DMS53 (cell line): Measurements from ENCODE around the gene ANKRD17.
"Not testable (repeated sequence)": the region's sequence is repeated elsewhere in the genome, so short reads cannot be mapped to it uniquely, and the experiment has no call there.

Experiments
- DNase-seq: peaks from one replicate; lab custom pipeline; 2025; lab: John Stamatoyannopoulos, UW

Gene ANKRD17, protein sequence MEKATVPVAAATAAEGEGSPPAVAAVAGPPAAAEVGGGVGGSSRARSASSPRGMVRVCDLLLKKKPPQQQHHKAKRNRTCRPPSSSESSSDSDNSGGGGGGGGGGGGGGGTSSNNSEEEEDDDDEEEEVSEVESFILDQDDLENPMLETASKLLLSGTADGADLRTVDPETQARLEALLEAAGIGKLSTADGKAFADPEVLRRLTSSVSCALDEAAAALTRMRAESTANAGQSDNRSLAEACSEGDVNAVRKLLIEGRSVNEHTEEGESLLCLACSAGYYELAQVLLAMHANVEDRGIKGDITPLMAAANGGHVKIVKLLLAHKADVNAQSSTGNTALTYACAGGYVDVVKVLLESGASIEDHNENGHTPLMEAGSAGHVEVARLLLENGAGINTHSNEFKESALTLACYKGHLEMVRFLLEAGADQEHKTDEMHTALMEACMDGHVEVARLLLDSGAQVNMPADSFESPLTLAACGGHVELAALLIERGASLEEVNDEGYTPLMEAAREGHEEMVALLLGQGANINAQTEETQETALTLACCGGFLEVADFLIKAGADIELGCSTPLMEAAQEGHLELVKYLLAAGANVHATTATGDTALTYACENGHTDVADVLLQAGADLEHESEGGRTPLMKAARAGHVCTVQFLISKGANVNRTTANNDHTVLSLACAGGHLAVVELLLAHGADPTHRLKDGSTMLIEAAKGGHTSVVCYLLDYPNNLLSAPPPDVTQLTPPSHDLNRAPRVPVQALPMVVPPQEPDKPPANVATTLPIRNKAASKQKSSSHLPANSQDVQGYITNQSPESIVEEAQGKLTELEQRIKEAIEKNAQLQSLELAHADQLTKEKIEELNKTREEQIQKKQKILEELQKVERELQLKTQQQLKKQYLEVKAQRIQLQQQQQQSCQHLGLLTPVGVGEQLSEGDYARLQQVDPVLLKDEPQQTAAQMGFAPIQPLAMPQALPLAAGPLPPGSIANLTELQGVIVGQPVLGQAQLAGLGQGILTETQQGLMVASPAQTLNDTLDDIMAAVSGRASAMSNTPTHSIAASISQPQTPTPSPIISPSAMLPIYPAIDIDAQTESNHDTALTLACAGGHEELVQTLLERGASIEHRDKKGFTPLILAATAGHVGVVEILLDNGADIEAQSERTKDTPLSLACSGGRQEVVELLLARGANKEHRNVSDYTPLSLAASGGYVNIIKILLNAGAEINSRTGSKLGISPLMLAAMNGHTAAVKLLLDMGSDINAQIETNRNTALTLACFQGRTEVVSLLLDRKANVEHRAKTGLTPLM (N-terminal part only)

GRCh38 chr4:73258686-73259570, at the start of gene ANKRD17:
TSS of gene ANKRD17 (minus strand) at chr4:73258798. CDS start at chr4:73258668, 130 bp downstream.
- peak; percentile 94 for DNase-seq

GRCh38 chr4:73308286-73308685, 49.7 kb upstream of the ANKRD17 start:
- peak; percentile 39 for DNase-seq

DNA sequence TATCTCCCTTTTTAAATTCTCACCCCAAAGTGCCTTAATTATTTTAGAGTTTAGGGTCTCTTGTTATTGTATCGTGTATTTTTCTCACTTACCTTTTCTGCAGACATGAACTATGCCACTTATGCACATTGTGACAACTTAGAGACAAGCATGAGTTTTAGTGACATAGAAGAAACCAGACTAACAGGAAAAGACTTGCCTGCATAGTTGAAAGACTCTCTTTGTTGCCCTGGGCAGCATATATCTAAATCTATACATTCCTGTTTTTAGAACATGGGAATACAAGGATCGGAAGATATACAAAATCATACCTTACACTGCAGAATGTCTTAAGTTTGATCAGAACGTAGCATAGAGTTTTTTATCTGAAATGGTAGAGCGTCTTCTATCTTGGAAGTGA, 45.1 kb upstream of the ANKRD17 start:
- DNase-seq, result no peak

- DNase-seq, result no peak
These were observed 41.1 kb upstream of the ANKRD17 start for GRCh38 chr4:73299548-73300280.

- DNase-seq, result not testable (repeated sequence)
These were observed 34.1 kb upstream of the ANKRD17 start for GRCh38 chr4:73292661-73293060.

DNA sequence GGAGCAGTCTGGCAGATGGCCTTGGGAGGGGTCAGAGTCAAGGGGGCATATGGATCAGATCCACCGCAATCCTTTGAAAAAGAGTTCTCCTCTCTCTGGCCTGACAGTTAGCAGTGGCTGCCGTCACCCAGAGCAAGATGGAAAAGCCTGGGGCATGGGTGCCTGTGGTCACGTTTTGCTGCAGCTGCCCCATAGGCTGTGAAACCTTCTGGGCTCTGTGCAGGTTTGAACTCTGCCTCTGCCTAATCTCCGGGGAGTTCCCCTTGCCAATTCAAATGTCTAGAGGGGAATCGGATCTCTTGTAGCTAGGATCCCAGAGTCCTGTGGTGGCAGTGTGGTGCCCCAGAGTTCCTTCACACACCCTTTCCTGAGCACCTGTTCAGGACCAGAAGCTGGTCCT, 23.4 kb upstream of the ANKRD17 start:
- DNase-seq, result no peak

DNA sequence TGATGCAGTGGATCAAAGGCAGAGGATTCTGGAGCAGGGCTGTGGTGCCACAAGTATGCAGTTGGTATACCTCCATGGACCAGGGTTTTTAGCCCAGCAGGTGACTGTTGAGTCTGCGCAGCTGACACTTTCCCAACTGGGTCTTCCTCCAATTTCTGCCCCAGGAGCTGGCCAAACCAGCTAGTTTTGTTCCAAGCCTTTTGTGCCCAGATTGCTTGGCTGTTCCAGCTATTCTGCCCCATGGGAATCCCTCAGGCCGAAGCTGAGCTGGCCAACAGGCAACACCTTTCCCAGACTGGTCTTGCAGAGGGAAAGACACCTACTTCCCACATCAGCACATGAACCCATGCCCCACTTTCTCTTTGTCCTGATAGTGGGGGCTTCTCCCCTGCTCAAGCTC, 22.8 kb upstream of the ANKRD17 start:
- DNase-seq, result no peak

DNA sequence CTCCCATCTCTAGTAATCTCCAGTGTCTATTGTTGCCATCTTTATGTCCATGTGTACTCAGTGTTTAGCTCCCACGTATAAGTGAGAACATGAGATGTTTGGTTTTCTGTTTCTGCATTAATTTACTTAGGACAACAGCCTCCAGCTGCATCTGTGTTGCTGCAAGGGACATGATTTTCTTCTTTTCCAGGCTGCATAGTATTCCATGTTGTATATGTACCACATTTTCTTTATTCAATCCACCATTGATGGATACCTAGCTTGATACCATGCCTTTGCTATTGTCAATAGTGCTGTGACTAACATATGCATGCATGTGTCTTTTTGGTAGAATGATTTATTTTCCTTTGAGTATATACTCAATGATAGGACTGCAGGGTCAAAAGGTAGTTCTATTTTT, 18.6 kb upstream of the ANKRD17 start:
- no peak for DNase-seq

GRCh38 chr4:73275318-73275654, 16.7 kb upstream of the ANKRD17 start:
- DNase-seq, result peak; percentile 84

DNA sequence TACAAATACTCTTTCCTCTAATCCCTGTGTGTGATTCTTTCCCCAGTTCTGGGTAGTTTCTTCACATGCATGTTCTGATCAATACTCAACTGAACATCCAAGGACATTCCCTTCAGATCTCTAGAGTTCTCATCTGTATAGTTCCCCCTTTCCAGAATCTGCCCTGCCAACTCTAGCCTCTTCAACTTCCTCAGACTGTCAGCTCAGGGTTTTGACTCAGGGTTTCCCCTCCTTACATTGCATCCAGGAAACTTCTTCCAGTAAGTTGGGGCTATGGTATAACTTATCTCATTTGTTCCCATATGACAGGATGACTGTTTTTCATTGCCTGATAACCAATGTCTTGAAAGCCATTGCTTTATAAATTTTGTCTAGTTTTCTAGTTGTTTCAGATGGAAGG, 14.2 kb upstream of the ANKRD17 start:
- DNase-seq, result no peak

DNA sequence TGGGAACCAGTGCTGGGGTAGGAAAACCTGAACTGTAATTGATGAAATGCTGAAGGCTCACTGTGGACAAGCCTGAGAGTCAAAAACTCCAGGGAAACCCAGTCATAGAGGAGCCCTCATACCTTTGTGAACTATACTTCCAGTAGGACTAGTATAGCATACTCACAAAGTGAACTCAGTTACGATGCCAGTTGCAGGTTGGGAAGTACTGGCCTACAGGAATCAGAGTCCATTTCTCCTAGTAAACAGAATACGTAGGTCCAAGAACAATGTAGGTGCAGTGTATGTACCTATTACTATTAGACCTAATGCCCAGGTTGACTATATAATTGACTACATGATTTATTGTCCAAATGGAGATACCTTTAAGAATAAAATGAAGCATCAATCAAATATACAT, 8.5 kb upstream of the ANKRD17 start:
- DNase-seq, result no peak

GRCh38 chr4:73259571-73260090, 1.0 kb upstream of the ANKRD17 start:
- DNase-seq, result peak; percentile 29

- DNase-seq, result peak; percentile 73
These were observed 237 bp downstream of the ANKRD17 start for GRCh38 chr4:73258436-73258685.

DNA sequence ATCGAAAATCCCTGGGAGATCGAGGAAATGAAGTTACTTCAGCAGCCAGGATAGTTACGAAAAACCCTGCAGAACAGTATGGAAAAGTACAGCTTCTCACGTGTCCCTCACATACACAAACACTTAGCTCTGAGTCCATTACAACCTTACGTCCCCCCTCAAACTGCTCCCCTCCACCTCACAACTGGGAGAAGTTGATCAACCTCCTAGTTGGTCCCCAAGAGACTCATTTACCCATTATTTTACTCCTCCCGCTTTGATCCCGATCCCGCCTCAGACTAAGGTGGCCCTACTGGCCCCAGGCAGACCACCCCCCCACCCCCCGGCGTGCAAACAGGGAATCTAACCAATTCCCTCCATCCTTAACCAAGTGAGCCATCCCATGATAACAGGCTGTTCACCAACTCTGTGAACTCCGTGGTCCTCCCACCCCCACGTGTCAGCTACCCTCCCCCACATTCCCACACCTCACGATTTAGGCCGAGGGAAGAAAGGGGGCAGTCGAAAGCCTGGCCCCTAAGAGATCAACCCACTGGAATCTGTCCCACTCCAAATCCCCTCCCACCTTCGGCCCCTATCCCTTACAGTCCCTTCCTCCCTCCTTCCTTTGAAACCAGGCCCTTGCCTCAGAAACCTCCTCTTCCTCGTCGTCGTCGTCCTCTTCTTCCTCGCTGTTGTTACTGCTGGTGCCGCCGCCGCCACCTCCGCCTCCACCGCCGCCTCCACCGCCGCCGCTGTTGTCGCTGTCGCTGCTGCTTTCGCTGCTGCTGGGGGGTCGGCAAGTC, 755 bp downstream of the ANKRD17 start:
- peak; percentile 41 for DNase-seq

DNA sequence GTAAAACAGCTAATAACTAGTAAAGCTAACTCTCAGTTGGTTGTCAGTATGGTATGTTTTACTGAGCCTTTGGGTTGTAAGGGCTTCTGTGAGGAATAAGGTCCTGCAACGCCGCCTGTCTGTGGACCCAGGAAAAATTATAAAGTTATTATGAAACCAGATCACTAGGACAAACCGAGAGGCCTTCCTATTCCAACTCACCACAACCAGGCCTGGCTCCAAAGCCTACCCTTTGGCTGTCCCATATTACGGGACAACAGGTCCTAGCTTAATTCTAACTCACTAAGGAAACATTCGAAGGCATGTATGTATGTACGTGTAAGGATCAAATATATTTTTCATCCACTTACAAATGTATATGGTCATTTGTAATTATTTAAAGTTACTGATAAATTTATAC, 1.4 kb downstream of the ANKRD17 start:
- peak; percentile 83 for DNase-seq

GRCh38 chr4:73255847-73256246, 2.8 kb downstream of the ANKRD17 start:
- not testable (repeated sequence) for DNase-seq

DNA sequence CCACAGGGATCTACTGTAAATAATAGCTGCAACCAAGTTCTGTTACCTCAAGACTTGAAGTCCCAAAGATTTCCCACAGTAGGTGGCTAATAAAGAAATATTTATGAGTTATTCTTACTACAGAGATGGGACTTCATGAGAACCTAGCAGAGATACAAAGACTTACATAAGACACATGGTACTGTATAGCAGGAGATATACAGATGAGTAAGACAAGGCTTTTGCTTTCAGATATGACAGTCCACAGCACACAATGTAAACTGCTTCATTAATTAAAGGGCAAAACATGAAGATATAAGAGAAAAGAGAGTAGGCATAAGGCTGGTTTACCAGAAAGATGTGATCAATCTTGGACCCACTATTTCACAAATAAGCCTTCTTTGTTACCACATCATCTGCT, 6.6 kb downstream of the ANKRD17 start:
- DNase-seq, result no peak

- DNase-seq, result no peak
These were observed 7.2 kb downstream of the ANKRD17 start for GRCh38 chr4:73251384-73251783.

DNA sequence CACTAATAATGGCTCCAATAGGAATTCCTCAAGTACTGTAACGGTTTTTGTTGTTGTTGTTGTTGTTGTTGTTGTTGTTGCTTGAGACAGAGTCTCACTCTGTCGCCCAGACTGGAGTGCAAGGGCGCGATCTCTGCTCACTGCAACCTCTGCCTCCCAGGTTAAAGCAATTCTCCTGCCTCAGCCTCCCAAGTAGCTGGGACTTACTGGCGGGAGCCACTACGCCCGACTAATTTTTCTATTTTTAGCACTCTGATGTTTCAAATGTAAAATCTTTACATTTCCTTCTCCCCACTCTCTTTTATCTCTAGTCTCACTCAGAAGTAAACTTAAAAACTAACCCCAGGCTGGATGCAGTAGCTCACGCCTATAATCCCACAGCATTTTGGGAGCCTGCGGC, 8.0 kb downstream of the ANKRD17 start:
- no peak for DNase-seq

GRCh38 chr4:73248821-73249220, 9.8 kb downstream of the ANKRD17 start:
- DNase-seq, result no peak
